NCI-H1417 (cell line): ENCODE data around the gene SLC47A2.

Experiments
- DNase-seq, 3 experiments: peaks; one replicate each; lab custom pipeline; 2025; lab: John Stamatoyannopoulos, UW

The SLC47A2 gene

GRCh38 chr17:19747159-19747719, 30.9 kb upstream of the SLC47A2 start:
- DNase-seq = no peak

- no peak for DNase-seq
Observed at GRCh38 chr17:19746517-19746916, 30.1 kb upstream of the SLC47A2 start.

GRCh38 chr17:19744922-19745757, 28.8 kb upstream of the SLC47A2 start:
- peak; percentile 26 to 76 (median 59) for DNase-seq

GRCh38 chr17:19744492-19744891, 28.1 kb upstream of the SLC47A2 start:
- no peak for DNase-seq

GRCh38 chr17:19743101-19744100, 27.0 kb upstream of the SLC47A2 start:
- DNase-seq = no peak

- no peak for DNase-seq
Observed at GRCh38 chr17:19742495-19742894, 26.1 kb upstream of the SLC47A2 start.

- DNase-seq = no peak
Observed at GRCh38 chr17:19741832-19742457, 25.6 kb upstream of the SLC47A2 start.

GRCh38 chr17:19740933-19741332, 24.5 kb upstream of the SLC47A2 start:
- DNase-seq = no peak

- no peak for DNase-seq
Observed at GRCh38 chr17:19739241-19740201, 23.1 kb upstream of the SLC47A2 start.

GRCh38 chr17:19738757-19739156, 22.4 kb upstream of the SLC47A2 start:
- DNase-seq = no peak

GRCh38 chr17:19738073-19738449, 21.7 kb upstream of the SLC47A2 start:
- DNase-seq = no peak

GRCh38 chr17:19737305-19738072, 21.1 kb upstream of the SLC47A2 start:
- DNase-seq = no peak

GRCh38 chr17:19736071-19736470, 19.7 kb upstream of the SLC47A2 start:
- DNase-seq = no peak

GRCh38 chr17:19733953-19734526, 17.7 kb upstream of the SLC47A2 start:
- no peak for DNase-seq

GRCh38 chr17:19731626-19732025, 15.2 kb upstream of the SLC47A2 start:
- no peak for DNase-seq

- no peak for DNase-seq
Observed at GRCh38 chr17:19730843-19731242, 14.5 kb upstream of the SLC47A2 start.

GRCh38 chr17:19729900-19730299, 13.5 kb upstream of the SLC47A2 start:
- no peak for DNase-seq

GRCh38 chr17:19728084-19728495, 11.7 kb upstream of the SLC47A2 start:
- DNase-seq = peak; percentile 13 to 83 (median 48)

- peak in 1 of 3 experiments; percentile 34 for DNase-seq
Observed at GRCh38 chr17:19727501-19728078, 11.2 kb upstream of the SLC47A2 start.
